Erythroblast (primary cell): Measurements from ENCODE around the gene FGFR3.

ENCODE experiments used
- DNase-seq, 2 experiments: peaks; one replicate each; lab custom pipeline; 2025; lab: John Stamatoyannopoulos, UW
- GATA1 ChIP-seq: IDR thresholded peaks from 2 replicates; pipeline ENCODE4 v1.6.1; 2011; ENCODE audit warnings: low read depth, mild to moderate bottlenecking, control low read depth, low read length, moderate library complexity
- POLR2A ChIP-seq: IDR thresholded peaks from 2 replicates; pipeline ENCODE4 v1.6.1; 2011; ENCODE audit warnings: mild to moderate bottlenecking, low read length

Gene FGFR3

GRCh38 chr4:1783015-1783414, 10.1 kb upstream of the FGFR3 start:
- TF ChIP-seq POLR2A, result no peak
- TF ChIP-seq GATA1, result no peak
- no peak for DNase-seq

DNA sequence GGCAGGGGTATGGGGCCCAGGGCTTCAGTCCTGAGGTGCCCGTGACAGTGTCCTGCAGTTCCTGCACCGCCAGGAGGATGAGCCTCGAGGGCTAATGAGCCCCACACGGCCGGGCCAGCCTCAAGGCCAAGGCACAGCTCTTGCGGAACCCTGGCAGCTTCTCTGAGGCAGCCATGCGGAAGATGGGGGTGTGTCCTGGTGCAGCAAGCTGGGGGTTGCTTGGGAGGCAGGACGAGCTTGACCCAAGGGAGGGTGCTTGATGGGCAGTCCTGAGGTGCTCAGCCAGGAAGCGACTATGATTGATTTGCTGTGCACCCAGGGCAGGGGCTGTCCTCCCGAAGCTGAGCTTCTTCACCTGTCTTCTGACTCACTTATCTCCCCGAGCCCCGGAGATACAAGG, 9.1 kb upstream of the FGFR3 start:
- TF ChIP-seq GATA1 (no peak), POLR2A (no peak)
- DNase-seq, result no peak

- no peak for DNase-seq
- TF ChIP-seq GATA1 (no peak), POLR2A (no peak)
Observed at GRCh38 chr4:1784395-1784788, 8.7 kb upstream of the FGFR3 start.

- peak; percentile 90 to 91 for DNase-seq
- TF ChIP-seq GATA1 (no peak), POLR2A (no peak)
Observed at GRCh38 chr4:1784789-1785591, 8.1 kb upstream of the FGFR3 start.

DNA sequence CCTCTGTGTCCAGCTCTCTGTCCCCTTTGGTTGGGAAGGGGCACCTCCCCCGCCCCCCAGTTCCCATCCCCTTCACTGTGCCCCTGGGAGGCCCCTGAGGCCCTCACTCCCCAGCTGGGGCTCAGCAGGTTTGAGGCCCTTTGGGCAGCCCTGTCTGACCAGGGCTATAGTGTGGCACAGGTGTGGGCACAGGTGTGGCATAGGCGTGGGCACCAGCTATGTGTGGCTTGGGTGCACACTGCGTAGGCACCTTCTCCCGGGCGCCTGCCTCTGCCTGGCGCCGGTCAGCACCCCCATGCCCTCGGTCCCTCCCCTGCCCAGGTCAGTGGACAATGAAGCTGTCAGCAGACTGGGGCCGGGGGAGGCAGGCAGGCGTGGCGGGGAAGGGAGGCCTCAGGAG, 7.5 kb upstream of the FGFR3 start:
- DNase-seq, result no peak
- TF ChIP-seq POLR2A, result no peak
- no peak for TF ChIP-seq GATA1

GRCh38 chr4:1786544-1787362, 6.3 kb upstream of the FGFR3 start:
- no peak for TF ChIP-seq POLR2A
- TF ChIP-seq GATA1, result no peak

GRCh38 chr4:1787411-1788077, 5.5 kb upstream of the FGFR3 start:
- DNase-seq, result no peak
- TF ChIP-seq GATA1 (no peak), POLR2A (no peak)

More at GRCh38 chr4:1786544-1787362, 6.3 kb upstream of the FGFR3 start:
- DNase-seq, result no peak

DNA sequence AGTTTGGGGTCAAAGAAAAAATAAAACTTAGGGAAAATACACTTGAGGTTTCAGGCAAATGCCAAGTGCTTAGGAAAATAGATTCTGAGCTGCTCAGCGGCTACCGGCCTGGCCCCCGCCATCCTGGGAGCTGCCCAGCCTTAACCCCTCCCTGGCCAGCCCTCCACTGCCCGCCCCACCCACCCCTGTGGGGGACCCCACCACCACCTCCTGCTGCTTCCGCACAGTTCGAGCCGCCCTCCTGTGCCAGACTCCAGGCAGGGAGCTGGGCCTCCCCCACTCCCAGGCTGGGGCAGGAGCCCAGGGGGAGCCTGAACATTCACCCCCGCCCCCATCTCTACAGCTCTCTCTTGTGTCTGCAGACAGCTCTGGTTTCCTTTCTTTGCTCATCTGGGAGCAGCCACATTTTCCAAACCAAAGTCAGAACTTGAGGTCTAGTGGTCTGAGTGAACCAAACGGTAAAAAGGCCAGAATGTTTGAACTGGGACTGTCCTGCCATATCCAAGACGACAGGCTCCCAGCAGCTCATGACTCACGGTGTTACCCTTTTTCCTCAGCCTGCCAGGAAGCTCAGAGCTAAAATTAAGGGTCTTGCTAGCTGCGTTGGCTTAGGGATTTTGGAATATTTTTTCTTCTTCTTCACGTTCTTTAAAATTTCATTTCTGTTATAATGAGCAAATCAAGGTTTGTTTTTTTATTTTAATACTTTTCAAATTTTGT, 4.7 kb upstream of the FGFR3 start:
- DNase-seq, result no peak
- TF ChIP-seq GATA1 (no peak), POLR2A (no peak)

DNA sequence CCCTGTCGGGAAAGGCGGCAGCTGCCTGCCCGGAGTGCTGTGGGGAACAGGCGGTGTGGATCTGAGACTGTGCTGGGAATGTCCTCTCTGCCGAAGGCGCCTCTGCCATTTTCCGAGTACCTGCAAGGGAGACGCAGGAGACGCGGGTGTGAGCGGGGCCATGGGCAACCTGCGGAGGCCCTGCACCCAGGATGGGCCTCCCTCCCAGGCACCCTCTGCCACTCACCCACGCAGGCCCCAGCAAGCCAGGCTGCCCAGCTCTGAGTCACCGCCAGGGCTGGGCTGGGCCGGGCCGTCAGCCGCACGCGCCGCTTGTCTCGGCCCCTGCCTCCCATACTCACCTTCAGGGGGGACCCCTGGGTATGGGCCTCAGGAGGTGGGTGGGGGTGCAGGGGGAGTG, 3.5 kb upstream of the FGFR3 start:
- no peak for DNase-seq
- TF ChIP-seq POLR2A, result no peak
- no peak for TF ChIP-seq GATA1

DNA sequence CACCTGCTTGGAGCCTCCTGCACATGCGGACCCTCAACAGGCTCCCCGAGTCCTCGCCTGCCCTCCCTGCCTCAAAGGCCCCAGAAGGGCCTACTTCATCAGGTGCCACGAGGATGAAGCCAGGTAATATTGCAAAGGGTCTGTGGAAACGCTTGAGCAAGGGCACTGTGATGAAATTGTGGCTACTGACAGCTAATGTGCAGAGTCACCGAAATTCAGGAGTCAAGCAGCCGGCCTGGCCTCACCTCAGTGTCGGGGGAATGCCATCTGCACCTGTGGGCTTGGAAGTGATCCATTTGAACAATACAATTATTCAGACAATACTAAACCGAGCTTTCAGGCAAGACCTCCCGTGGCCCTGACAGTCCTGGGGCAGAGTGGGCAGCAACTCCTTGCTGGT, 3.1 kb upstream of the FGFR3 start:
- TF ChIP-seq POLR2A (no peak), GATA1 (no peak)
- no peak for DNase-seq

DNA sequence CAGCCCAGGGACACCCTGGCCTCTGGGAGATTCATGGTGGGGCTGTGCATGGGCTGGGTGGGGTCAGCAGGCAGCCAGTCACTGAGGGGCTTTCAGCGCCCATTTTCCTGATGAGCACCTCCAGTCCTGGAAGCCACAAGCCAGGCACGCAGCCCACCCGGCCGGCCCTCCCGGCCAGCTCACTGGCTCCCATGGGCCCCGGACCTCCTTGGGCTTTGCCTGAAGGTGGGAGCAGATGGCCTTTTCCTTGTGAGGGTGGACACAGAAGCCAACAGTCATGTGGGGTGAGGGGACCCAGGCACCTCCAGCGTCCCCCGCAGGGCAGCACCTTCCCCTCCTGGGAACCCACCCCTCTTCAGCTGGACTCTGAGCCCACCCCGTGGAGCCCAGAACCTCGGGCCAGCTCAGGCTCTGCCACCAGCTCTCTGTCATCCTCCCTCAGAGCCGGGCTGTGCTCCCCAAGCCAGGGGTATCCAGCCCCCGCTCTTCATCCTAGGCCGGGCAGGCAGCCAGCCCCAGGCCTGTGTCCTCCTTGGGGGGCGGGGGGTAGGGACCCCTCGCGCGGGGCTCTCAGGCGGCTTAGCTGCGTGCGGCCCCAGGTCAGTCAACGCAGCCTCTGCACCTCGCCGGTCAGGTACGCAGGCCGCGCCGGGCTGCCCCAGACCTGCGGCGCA, 798 bp upstream of the FGFR3 start:
- DNase-seq, result no peak
- TF ChIP-seq GATA1, result no peak
- TF ChIP-seq POLR2A, result no peak

- DNase-seq, result peak; percentile 64 to 68
- TF ChIP-seq POLR2A, result no peak
- no peak for TF ChIP-seq GATA1
Observed at GRCh38 chr4:1793496-1793840, 375 bp downstream of the FGFR3 start.

DNA sequence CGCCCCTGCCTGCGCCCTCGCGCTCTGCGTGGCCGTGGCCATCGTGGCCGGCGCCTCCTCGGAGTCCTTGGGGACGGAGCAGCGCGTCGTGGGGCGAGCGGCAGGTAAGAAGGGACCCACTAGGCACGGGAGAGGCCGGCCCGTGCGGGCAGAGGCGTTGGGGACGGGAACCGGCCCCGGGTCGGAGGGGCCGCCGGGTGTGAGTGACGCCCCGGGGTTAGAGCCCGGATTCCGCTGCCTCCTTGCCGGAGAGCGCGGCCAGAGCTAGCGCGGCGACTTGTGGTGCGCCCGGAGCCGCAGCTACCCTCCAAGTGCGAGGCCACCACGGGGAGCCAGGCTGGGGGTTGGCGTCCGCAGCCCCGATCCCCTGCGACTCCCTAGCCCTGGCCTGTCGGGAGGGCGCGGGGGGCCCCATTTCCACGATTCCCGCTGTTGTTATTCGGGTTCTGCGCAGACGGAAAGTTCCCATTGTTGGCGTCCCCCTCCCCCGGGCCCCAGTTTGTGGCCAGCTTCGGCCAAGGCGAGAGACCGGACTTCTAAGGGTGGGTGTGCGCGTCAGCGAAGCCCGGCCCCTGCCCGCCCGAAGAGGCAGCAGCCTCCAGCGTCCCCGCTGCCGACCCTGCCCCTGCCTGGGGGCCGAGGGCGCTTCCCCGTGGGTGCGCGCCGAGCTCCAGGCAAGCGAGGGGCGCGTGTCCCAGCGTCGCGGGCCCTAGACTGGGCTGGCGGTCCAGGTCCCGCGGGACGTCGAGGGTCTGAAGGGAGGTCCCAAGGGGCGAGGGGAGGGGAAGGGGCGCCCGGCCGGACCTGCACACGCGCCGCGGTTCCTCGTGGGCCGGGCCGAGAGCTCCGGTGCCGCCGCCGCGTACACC, 1.1 kb downstream of the FGFR3 start:
- TF ChIP-seq GATA1, result no peak
- no peak for TF ChIP-seq POLR2A
- peak; percentile 46 to 48 for DNase-seq
